K562 treated with DMSO at 1 percent for 48 hours (cell line): ENCODE results near the gene GSK3B. TPM values are rescaled to one million over a fixed set of nuclear protein-coding genes. Genes with fewer than 3 reads are reported as not detected.

ENCODE experiments used
- total RNA-seq: library from RNA; unstranded; fragments of 300-600 nt; gene quantifications from 2 replicates; pipeline ENCODE4 v1.2.3, GENCODE V29; 2022; ENCODE audit warnings: low replicate concordance; ENCODE audit errors: extremely low read depth

GSK3B gene
- total RNA-seq, result not detected in 2 replicates

DNA sequence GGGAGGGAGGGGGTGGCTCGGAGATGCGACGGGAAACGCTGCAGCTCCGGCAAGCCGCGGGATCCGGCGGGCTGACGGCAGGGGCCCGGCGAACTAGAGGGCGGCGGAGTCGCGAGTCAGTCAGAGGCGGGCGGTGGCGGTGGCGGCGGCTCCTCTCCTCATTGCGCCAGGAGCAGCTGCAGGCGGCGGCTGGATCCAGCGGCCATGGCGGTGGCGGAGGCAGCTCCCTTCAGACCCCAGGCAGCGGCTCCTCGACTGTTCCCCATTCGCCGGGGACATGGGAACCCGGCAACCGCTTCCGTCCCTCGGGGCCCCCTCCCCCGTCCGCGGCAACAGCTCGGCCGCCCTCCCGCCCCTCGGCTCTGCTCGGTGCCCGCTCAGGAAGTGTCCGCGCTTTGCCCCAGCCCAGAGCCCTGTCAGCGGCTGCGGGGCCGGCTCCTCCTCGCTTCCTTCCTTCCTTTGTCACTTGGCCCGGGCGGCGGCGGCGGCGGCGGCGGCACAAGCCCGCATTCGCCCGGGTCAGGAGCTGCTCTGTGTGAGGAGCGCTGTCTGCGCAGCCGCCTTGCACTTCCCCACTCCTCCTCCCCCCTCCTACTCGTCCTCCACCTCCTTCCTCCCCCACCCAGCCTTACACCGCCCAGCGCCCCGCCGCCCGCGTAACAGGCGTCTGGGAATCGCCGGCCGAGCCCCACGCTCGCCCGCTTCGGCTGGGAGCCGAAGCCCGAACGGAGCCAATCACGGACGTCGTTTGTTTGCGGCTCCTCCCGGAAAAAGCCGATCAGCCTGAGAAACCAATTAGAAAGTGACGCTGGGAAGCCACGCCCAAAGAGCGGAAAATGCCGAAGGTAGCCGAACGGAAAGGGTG is at the start of gene GSK3B:
Gene GSK3B, minus strand, starts transcription at position 537 of the 865 bp plus-strand sequence. CDS start 1,013 bp downstream, outside the sequence.

DNA sequence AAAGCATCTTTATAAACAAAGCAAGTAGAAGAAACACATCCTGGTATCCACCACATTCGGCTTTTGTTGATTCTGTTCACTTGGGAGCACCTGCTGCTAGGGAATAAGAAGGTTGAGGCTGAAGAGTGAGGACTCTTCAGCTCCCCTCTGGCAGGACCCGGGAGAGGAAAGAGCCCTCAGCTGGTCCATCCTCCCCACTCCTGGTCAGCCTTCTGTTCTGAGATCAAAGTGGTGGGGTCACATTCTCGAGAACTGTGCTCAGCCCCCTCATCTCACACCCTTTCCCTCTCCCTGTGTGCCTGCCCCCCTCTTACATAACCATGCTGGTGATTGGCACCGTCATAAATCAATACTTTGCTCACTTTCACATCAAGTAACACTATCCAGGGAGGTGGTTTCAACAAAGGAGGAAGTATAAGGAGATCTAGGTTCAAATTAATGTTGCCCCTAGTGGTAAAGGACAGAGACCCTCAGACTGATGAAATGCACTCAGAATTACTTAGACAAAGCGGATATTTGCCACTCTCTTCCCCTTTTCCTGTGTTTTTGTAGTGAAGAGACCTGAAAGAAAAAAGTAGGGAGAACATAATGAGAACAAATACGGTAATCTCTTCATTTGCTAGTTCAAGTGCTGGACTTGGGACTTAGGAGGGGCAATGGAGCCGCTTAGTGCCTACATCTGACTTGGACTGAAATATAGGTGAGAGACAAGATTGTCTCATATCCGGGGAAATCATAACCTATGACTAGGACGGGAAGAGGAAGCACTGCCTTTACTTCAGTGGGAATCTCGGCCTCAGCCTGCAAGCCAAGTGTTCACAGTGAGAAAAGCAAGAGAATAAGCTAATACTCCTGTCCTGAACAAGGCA is 312.7 kb downstream of the GSK3B start, which contains the start of gene NR1I2:
Gene NR1I2, plus strand, starts transcription at position 772 of the 869 bp plus-strand sequence.

Other genes with a start within 250 kb of the GSK3B start
- gene GPR156, start 190.8 kb upstream of the GSK3B start, total RNA-seq, result not detected in 2 replicates